ENCODE results near the gene GPR152. TPM values are rescaled to one million over a fixed set of nuclear protein-coding genes. Genes with fewer than 3 reads are reported as not detected.
A peak's percentile ranks its signal among the peaks of the same experiment; 100 is the strongest.

GPR152 gene
- total RNA-seq, 6 donors from 2014 or later: not detected

GRCh38 chr11:67439321-67440228, 13.0 kb downstream of the GPR152 start:
- no peak for ATAC-seq (ENCODE audit: low FRiP score in 2 of 2)
- H3K4me1 ChIP-seq: peaks cover 19 to 61% (median 25%) of the 10 kb centered on the region in 4 donors
- TF ChIP-seq CTCF (IDR thresholded peaks at IDR 0.05) (peak in 2 of 6 experiments; percentile 14 to 15), EP300 (IDR thresholded peaks at IDR 0.05) (no peak), POLR2AphosphoS5 (IDR thresholded peaks at IDR 0.05) (no peak), POLR2A (IDR thresholded peaks at IDR 0.05) (no peak)
- no peaks in the 10 kb centered on the region for H3K27me3 ChIP-seq
- H3K27ac ChIP-seq: peak overlapping the region in 3 of 4 donors; percentile 32 to 74 (median 52)
- WGBS, 2 donors: 64 to 77% methylated on average over 10 to 31 of the region's 31 CpGs
- no peaks in the 10 kb centered on the region for H3K9me3 ChIP-seq
- H3K4me3 ChIP-seq: no peak overlapping the region
- peak in 1 of 2 donors; percentile 82 for DNase-seq
- peaks cover 0 to 66% (median 55%) of the 10 kb centered on the region in 4 donors for H3K36me3 ChIP-seq

GRCh38 chr11:67438158-67438902, 14.2 kb downstream of the GPR152 start:
- H3K4me1 ChIP-seq: peaks cover 13 to 54% (median 25%) of the 10 kb centered on the region in 4 donors
- no peak for TF ChIP-seq POLR2AphosphoS5 (IDR thresholded peaks at IDR 0.05)
- TF ChIP-seq EP300 (IDR thresholded peaks at IDR 0.05): no peak
- TF ChIP-seq POLR2A (IDR thresholded peaks at IDR 0.05): peak in 1 of 4 donors; percentile 45
- 88 to 91% methylated on average over 25 to 29 of the region's 41 CpGs for WGBS, 2 donors
- H3K36me3 ChIP-seq: peaks cover 4 to 79% (median 67%) of the 10 kb centered on the region in 4 donors
- H3K27me3 ChIP-seq: no peaks in the 10 kb centered on the region
- no peaks in the 10 kb centered on the region for H3K9me3 ChIP-seq
- peak overlapping the region in 3 of 4 donors; percentile 33 to 42 (median 40) for H3K4me3 ChIP-seq
- peak overlapping the region in 3 of 4 donors; percentile 32 to 74 (median 52) for H3K27ac ChIP-seq
- ATAC-seq (ENCODE audit: low FRiP score in 2 of 2) (no peak), DNase-seq (peak in 1 of 2 donors; percentile 90)

- no peaks in the 10 kb centered on the region for H3K27me3 ChIP-seq
- TF ChIP-seq CTCF (IDR thresholded peaks at IDR 0.05) (no peak), EP300 (IDR thresholded peaks at IDR 0.05) (no peak), POLR2AphosphoS5 (IDR thresholded peaks at IDR 0.05) (no peak)
- peaks cover 4 to 84% (median 72%) of the 10 kb centered on the region in 4 donors for H3K36me3 ChIP-seq
- H3K4me1 ChIP-seq: peaks cover 13 to 53% (median 24%) of the 10 kb centered on the region in 4 donors
- H3K27ac ChIP-seq: peak overlapping the region in 3 of 4 donors; percentile 48 to 74 (median 52)
- ATAC-seq (ENCODE audit: low FRiP score in 2 of 2) (no peak), DNase-seq (no peak)
- H3K4me3 ChIP-seq: peak overlapping the region in 3 of 4 donors; percentile 33 to 42 (median 40)
- H3K9me3 ChIP-seq: no peaks in the 10 kb centered on the region
- WGBS, 2 donors: 79% methylated on average over 3 of the region's 3 CpGs; no CpG with 5 or more reads in 1 of the 2 donors
Observed at GRCh38 chr11:67437809-67438157, 14.7 kb downstream of the GPR152 start.

- 60 to 76% methylated on average over 7 to 13 of the region's 26 CpGs for WGBS, 2 donors
- TF ChIP-seq POLR2A (IDR thresholded peaks at IDR 0.05): peak in 1 of 4 donors; percentile 58
- no peak for TF ChIP-seq POLR2AphosphoS5 (IDR thresholded peaks at IDR 0.05)
- no peak for TF ChIP-seq CTCF (IDR thresholded peaks at IDR 0.05)
- TF ChIP-seq EP300 (IDR thresholded peaks at IDR 0.05): no peak
- H3K4me3 ChIP-seq: peak within 1 kb of the TSS in 3 of 4 donors; percentile 33 to 42 (median 40)
- H3K36me3 ChIP-seq: peaks cover 4 to 89% (median 78%) of the 10 kb centered on the region in 4 donors
- H3K27ac ChIP-seq: peak within 1 kb of the TSS; percentile 42 to 74 (median 50)
- H3K27me3 ChIP-seq: no peaks in the 10 kb centered on the region
- peak in 1 of 2 donors; percentile 84 for DNase-seq
- H3K9me3 ChIP-seq: no peaks in the 10 kb centered on the region
- ATAC-seq (ENCODE audit: low FRiP score in 2 of 2): peak in 1 of 2 donors; percentile 3
- H3K4me1 ChIP-seq: peaks cover 8 to 48% (median 19%) of the 10 kb centered on the region in 4 donors
Observed at GRCh38 chr11:67437082-67437808, 15.3 kb downstream of the GPR152 start, which contains the start of gene PTPRCAP. PTPRCAP (minus strand) TSS chr11:67437682; CDS start chr11:67437619, 63 bp downstream.
